PC-3 (cell line): Measurements from ENCODE around the gene FAT2.

Experiments
- EZH2 ChIP-seq: fragments of 300-600 bp; sonication (generic); IDR thresholded peaks from one replicate; pipeline ENCODE4 v1.6.1; 2017; ENCODE audit warnings: antibody characterized with exemption, mild to moderate bottlenecking, low read length; ENCODE audit not compliant: unreplicated experiment
- TF ChIP-seq, protein P1 (sequence below): fragments of 300-600 bp; sonication (generic); conservative IDR thresholded peaks from 2 replicates; pipeline ENCODE4 v1.5.1; 2017; ENCODE audit warnings: antibody characterized with exemption, low read depth, mild to moderate bottlenecking, low read length

DNA sequence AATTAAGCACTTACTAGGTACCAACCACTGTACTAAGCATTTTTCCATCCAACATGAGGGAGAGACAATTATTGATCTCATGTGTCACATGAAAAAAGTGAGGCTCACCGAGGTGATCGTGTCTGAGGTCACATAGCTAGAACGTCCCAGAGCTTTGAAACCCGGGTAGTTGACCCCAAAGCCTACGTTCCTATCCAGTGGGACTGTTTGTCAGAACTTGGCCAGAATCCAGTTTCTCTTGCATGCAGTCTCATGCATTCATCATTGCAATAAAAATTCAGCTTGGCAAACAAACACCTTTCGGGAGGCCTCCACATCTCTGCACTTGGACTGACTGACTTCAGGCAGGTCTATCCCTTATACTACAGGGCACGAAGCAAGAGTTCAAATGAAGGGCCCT is 23.4 kb upstream of the FAT2 start:
- TF ChIP-seq, protein P1, sequence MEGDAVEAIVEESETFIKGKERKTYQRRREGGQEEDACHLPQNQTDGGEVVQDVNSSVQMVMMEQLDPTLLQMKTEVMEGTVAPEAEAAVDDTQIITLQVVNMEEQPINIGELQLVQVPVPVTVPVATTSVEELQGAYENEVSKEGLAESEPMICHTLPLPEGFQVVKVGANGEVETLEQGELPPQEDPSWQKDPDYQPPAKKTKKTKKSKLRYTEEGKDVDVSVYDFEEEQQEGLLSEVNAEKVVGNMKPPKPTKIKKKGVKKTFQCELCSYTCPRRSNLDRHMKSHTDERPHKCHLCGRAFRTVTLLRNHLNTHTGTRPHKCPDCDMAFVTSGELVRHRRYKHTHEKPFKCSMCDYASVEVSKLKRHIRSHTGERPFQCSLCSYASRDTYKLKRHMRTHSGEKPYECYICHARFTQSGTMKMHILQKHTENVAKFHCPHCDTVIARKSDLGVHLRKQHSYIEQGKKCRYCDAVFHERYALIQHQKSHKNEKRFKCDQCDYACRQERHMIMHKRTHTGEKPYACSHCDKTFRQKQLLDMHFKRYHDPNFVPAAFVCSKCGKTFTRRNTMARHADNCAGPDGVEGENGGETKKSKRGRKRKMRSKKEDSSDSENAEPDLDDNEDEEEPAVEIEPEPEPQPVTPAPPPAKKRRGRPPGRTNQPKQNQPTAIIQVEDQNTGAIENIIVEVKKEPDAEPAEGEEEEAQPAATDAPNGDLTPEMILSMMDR: no peak
- no peak for TF ChIP-seq EZH2
